ENCODE results near the gene ZBTB12.

Gene ZBTB12

GRCh38 chr6:31886541-31886991 lies 15.3 kb downstream of the ZBTB12 start:
- Histone ChIP-seq H3K79me2 (ENCODE audit: low read length) (no peaks in the 10 kb centered on the region), H3K4me2 (ENCODE audit: low read length) (no peak overlapping the region), H3K27ac (ENCODE audit: low read length) (no peak overlapping the region), H3K36me3 (replicated peaks; ENCODE audit: low read depth, low read length) (peaks cover 10% of the 10 kb centered on the region), H3K9ac (ENCODE audit: low read length) (no peak overlapping the region), H3K27me3 (ENCODE audit: low read depth, low read length) (no peaks in the 10 kb centered on the region), H3K9me3 (ENCODE audit: insufficient read depth, low read length) (no peaks in the 10 kb centered on the region), H4K20me1 (ENCODE audit: insufficient read depth, low read length) (no peaks in the 10 kb centered on the region), H3K4me3 (ENCODE audit: low read length) (no peak overlapping the region), H3K4me1 (ENCODE audit: low read length) (no peaks in the 10 kb centered on the region), H2AFZ (ENCODE audit: low read depth, low read length) (no peak overlapping the region)
- TF ChIP-seq CTCF (IDR thresholded peaks at IDR 0.05; ENCODE audit: low read depth, low read length): no peak
- no peak for TF ChIP-seq EZH2phosphoT487 (IDR thresholded peaks at IDR 0.05; ENCODE audit: low read depth)

- Histone ChIP-seq H3K36me3 (replicated peaks; ENCODE audit: low read depth, low read length) (peaks cover 5% of the 10 kb centered on the region), H3K9me3 (ENCODE audit: insufficient read depth, low read length) (no peaks in the 10 kb centered on the region), H2AFZ (ENCODE audit: low read depth, low read length) (no peak overlapping the region), H3K4me3 (ENCODE audit: low read length) (no peak overlapping the region), H3K27me3 (ENCODE audit: low read depth, low read length) (no peaks in the 10 kb centered on the region), H3K9ac (ENCODE audit: low read length) (no peak overlapping the region), H4K20me1 (ENCODE audit: insufficient read depth, low read length) (no peaks in the 10 kb centered on the region), H3K4me2 (ENCODE audit: low read length) (no peak overlapping the region), H3K27ac (ENCODE audit: low read length) (no peak overlapping the region), H3K4me1 (ENCODE audit: low read length) (no peaks in the 10 kb centered on the region), H3K79me2 (ENCODE audit: low read length) (no peaks in the 10 kb centered on the region)
- TF ChIP-seq CTCF (IDR thresholded peaks at IDR 0.05; ENCODE audit: low read depth, low read length) (no peak), EZH2phosphoT487 (IDR thresholded peaks at IDR 0.05; ENCODE audit: low read depth) (no peak)
Measured at GRCh38 chr6:31884528-31885035, 17.3 kb downstream of the ZBTB12 start.

- Histone ChIP-seq H3K4me1 (ENCODE audit: low read length) (no peaks in the 10 kb centered on the region), H4K20me1 (ENCODE audit: insufficient read depth, low read length) (no peaks in the 10 kb centered on the region), H3K4me3 (ENCODE audit: low read length) (no peak overlapping the region), H2AFZ (ENCODE audit: low read depth, low read length) (no peak overlapping the region), H3K79me2 (ENCODE audit: low read length) (no peaks in the 10 kb centered on the region), H3K9me3 (ENCODE audit: insufficient read depth, low read length) (no peaks in the 10 kb centered on the region), H3K36me3 (replicated peaks; ENCODE audit: low read depth, low read length) (peaks cover 3% of the 10 kb centered on the region), H3K9ac (ENCODE audit: low read length) (no peak overlapping the region), H3K4me2 (ENCODE audit: low read length) (no peak overlapping the region), H3K27me3 (ENCODE audit: low read depth, low read length) (no peaks in the 10 kb centered on the region), H3K27ac (ENCODE audit: low read length) (no peak overlapping the region)
- TF ChIP-seq EZH2phosphoT487 (IDR thresholded peaks at IDR 0.05; ENCODE audit: low read depth) (no peak), CTCF (IDR thresholded peaks at IDR 0.05; ENCODE audit: low read depth, low read length) (no peak)
Measured at GRCh38 chr6:31883676-31884075, 18.2 kb downstream of the ZBTB12 start.

GRCh38 chr6:31882344-31882743 lies 19.5 kb downstream of the ZBTB12 start:
- H3K4me1 ChIP-seq (ENCODE audit: low read length): no peaks in the 10 kb centered on the region
- H3K9me3 ChIP-seq (ENCODE audit: insufficient read depth, low read length): no peaks in the 10 kb centered on the region
- H3K27ac ChIP-seq (ENCODE audit: low read length): no peak overlapping the region
- H3K79me2 ChIP-seq (ENCODE audit: low read length): no peaks in the 10 kb centered on the region
- H3K9ac ChIP-seq (ENCODE audit: low read length): no peak overlapping the region
- H2AFZ ChIP-seq (ENCODE audit: low read depth, low read length): no peak overlapping the region
- no peak overlapping the region for H3K4me3 ChIP-seq (ENCODE audit: low read length)
- TF ChIP-seq CTCF (IDR thresholded peaks at IDR 0.05; ENCODE audit: low read depth, low read length): no peak
- no peak for TF ChIP-seq EZH2phosphoT487 (IDR thresholded peaks at IDR 0.05; ENCODE audit: low read depth)
- H3K27me3 ChIP-seq (ENCODE audit: low read depth, low read length): no peaks in the 10 kb centered on the region
- no peak overlapping the region for H3K4me2 ChIP-seq (ENCODE audit: low read length)
- H3K36me3 ChIP-seq (replicated peaks; ENCODE audit: low read depth, low read length): peaks cover 3% of the 10 kb centered on the region
- no peaks in the 10 kb centered on the region for H4K20me1 ChIP-seq (ENCODE audit: insufficient read depth, low read length)

Data from OCI-LY3 (cell line).